BLaER1 treated with 17β-estradiol and CSF1 and Interleukin-3, amounts not matched to agents 10 nM and 100 nM (cell line): ENCODE measurements around the gene CABP2.

Experiments used
- H3K27ac ChIP-seq, 11 experiments: shearing (Covaris generic); formaldehyde crosslinking; 2 replicates each; pipeline ENCODE4 v1.8.1; 2022
- H3K27me3 ChIP-seq, 11 experiments: shearing (Covaris generic); formaldehyde crosslinking; 2 replicates each; pipeline ENCODE4 v1.8.1; 2022
- H3K36me3 ChIP-seq, 11 experiments: shearing (Covaris generic); formaldehyde crosslinking; 2 replicates each; pipeline ENCODE4 v1.8.1; 2022
- H3K4me1 ChIP-seq, 10 experiments: shearing (Covaris generic); formaldehyde crosslinking; 2 replicates each; pipeline ENCODE4 v1.8.1; 2022
- H3K4me2 ChIP-seq, 11 experiments: shearing (Covaris generic); formaldehyde crosslinking; 2 replicates each; pipeline ENCODE4 v1.8.1; 2022
- H3K4me3 ChIP-seq, 10 experiments: shearing (Covaris generic); formaldehyde crosslinking; 2 replicates each; pipeline ENCODE4 v1.8.1; 2022
- H3K9ac ChIP-seq, 11 experiments: shearing (Covaris generic); formaldehyde crosslinking; 2 replicates each; pipeline ENCODE4 v1.8.1; 2022
- H3K9me3 ChIP-seq, 11 experiments: shearing (Covaris generic); formaldehyde crosslinking; replicated peaks in 1 of 11; 2 replicates each; pipeline ENCODE4 v1.8.1; 2022
- H4K20me1 ChIP-seq, 11 experiments: shearing (Covaris generic); formaldehyde crosslinking; 2 replicates each; pipeline ENCODE4 v1.8.1; 2022
- Cebpa-rat ChIP-seq, 11 experiments: shearing (Covaris generic); IDR thresholded peaks; 2 replicates each; pipeline ENCODE4 v1.8.1; 2022

The CABP2 gene

DNA sequence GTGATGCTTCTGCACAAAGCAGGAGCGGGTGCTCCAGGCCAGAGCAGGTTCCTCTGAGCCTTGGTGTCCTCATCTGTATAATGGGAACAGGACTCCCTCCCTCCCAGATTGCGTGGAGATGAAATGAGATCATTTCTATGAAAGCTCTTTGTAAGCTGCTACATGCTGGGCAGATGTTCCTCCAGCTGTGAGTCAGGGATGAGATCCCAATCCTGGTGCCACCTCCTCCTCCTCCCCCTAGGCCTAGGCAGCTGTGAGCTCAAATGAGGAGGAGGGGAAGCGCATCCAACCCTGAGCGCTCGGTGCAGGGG lies 7.0 kb upstream of the CABP2 start:
- H3K36me3 ChIP-seq: peaks cover 0 to 4% (median 0%) of the 10 kb centered on the region in 11 experiments; a peak in 1 of 22 replicates
- peaks cover 15 to 20% (median 16%) of the 10 kb centered on the region in 10 experiments for H3K4me1 ChIP-seq
- peak overlapping the region; percentile 43 to 82 (median 72) for H3K4me2 ChIP-seq
- no peaks in the 10 kb centered on the region for H4K20me1 ChIP-seq
- no peak for TF ChIP-seq Cebpa-rat (IDR thresholded peaks at IDR 0.05)
- H3K9ac ChIP-seq: peak overlapping the region in 2 of 11 experiments; percentile 23 to 29; a peak in 1 of 22 replicates
- peak overlapping the region in 2 of 11 experiments; percentile 13 to 29; a peak in 2 of 22 replicates for H3K27ac ChIP-seq
- no peaks in the 10 kb centered on the region for H3K27me3 ChIP-seq
- H3K4me3 ChIP-seq: no peak overlapping the region
- H3K9me3 ChIP-seq: peaks cover 32 to 50% (median 36%) of the 10 kb centered on the region in 11 experiments

DNA sequence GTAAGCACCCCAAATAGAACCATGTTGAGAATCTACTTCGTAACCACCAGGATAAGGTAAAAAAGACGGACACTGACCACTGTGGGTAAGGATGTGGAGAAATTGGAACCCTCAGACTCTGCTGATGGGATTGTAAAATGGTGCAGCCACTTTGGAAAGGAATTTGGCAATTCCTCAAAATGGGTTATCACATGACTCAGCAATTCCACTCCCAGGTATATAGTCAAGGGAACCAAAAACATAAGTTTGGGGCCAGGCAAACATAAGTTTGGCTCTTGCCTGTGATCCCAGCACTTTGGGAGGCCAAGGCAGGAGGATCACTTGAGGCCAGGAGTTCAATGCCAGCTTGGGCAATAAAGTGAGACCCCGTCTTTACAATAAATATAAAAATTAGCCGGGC lies 5.1 kb upstream of the CABP2 start:
- Histone ChIP-seq H3K4me3 (no peak overlapping the region), H3K36me3 (peaks cover 0 to under 1% (median 0%) of the 10 kb centered on the region in 11 experiments; a peak in 1 of 22 replicates), H3K27me3 (no peaks in the 10 kb centered on the region), H3K4me2 (no peak overlapping the region), H3K9ac (no peak overlapping the region), H3K4me1 (peaks cover 15 to 20% (median 16%) of the 10 kb centered on the region in 10 experiments), H3K27ac (no peak overlapping the region), H4K20me1 (no peaks in the 10 kb centered on the region), H3K9me3 (peaks cover 13 to 32% (median 18%) of the 10 kb centered on the region in 11 experiments)
- TF ChIP-seq Cebpa-rat (IDR thresholded peaks at IDR 0.05): no peak

DNA sequence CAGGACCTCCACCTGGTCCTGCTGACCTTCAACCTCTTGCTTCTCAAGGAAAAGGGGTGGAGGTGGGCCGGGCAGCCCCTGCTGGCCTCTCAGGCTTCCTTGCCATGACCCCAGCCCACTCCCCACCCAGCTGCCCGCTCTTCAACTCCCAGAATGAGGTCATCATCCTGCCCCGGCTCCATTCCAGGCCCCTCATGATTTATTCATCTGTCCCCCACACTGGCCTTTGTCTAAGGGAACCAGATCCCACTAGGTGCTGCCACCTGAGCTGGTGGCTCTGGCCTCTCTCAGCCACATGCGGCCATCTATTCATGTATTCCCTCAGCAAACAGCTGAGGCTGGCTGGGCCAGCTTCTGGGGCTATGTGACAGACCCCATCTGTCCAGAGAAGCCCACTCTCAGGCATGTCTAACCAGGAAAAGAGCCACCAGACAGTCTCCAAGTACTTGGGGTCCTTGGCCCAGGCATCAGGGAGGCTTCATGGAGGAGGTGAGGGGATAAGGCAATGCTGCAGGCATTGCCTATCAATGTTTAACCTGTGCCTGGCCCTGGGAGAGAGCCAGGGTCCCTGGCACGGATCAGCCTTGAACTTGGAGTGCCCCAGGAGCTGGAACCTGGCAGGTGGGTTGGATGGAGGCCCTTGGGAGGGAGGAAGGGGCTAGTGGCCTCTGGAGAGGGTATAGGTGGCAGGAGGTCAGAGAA lies 2.2 kb upstream of the CABP2 start:
- no peak overlapping the region for H3K9ac ChIP-seq
- TF ChIP-seq Cebpa-rat (IDR thresholded peaks at IDR 0.05): no peak
- H3K36me3 ChIP-seq: no peaks in the 10 kb centered on the region
- no peak overlapping the region for H3K27ac ChIP-seq
- H4K20me1 ChIP-seq: no peaks in the 10 kb centered on the region
- peaks cover 12 to 16% (median 13%) of the 10 kb centered on the region in 10 experiments for H3K4me1 ChIP-seq
- H3K4me3 ChIP-seq: no peak overlapping the region
- H3K9me3 ChIP-seq: peaks cover 0 to 11% (median 0%) of the 10 kb centered on the region in 11 experiments; a peak in 8 of 22 replicates
- H3K27me3 ChIP-seq: no peaks in the 10 kb centered on the region
- no peak overlapping the region for H3K4me2 ChIP-seq

DNA sequence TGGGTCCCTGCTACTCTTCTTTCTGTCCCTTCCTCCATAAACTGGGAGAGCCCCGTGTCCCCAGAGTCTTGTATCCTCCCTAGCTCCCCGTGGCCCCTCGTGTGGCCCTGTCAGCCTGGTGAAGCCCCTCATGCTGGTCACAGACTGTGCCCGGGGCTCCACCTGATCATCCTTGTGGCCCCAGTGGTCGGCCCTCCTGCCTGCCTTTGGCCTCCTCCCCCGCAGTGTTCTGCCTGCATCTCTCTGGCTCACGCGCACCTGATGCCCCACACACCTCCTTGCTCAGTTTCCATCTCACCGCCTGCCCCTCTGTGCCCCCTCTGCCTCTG lies 1.2 kb upstream of the CABP2 start:
- Histone ChIP-seq H3K9ac (no peak overlapping the region), H3K4me1 (peaks cover 2 to 6% (median 3%) of the 10 kb centered on the region in 10 experiments), H3K36me3 (no peaks in the 10 kb centered on the region), H3K9me3 (peaks cover 0 to 11% (median 0%) of the 10 kb centered on the region in 11 experiments; a peak in 8 of 22 replicates), H3K4me3 (no peak overlapping the region), H4K20me1 (no peaks in the 10 kb centered on the region), H3K27me3 (no peaks in the 10 kb centered on the region), H3K27ac (no peak overlapping the region), H3K4me2 (no peak overlapping the region)
- TF ChIP-seq Cebpa-rat (IDR thresholded peaks at IDR 0.05): no peak

DNA sequence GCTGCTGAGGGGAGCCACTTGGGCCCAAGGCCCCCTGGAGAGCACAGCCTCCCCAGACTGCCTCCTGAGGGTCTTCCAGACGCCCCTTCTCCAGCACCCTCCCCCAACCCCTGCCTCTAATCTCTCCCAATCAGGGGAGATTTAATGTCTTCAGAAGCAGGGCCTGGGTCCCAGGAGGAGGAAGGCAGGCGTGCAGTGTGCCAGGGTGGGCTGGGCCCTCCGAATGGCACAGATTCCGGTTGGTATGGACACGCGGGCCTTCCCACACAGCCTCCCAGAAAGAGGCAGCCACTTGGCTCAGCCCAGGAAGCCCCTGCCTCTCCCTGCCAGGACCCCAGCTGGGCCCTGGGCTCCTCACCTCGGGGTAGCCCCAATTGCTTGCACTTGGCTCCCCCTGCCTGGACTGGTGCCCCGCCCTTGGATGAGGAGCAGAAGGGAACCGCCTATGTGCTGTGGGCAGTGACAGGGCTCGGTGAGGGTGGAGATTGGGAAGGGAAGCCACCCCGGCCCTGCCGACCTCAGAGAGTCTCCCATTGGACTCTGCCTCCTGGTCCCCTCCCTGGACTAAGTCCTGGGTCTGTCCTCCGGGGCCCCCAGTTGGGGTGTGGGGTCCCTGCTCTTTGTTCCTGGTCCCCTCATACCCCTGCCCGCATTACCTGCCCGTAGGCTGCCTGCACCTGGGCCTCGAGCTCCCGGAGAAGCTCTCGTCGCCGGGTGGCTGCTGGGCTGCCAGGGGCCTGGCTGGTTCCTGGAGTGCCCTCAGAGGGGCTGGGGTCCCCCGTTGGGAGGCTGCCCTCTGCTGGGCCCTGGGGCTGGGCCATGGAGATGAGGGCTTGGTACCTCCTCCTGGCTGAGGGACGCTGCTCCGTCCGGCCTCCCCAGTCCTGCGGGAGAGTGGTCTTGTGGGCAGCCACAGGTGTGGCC lies 572 bp upstream of the CABP2 start:
- H3K9me3 ChIP-seq: peaks cover 0 to 11% (median 0%) of the 10 kb centered on the region in 11 experiments; a peak in 8 of 22 replicates
- H3K27ac ChIP-seq: no peak overlapping the region
- H3K27me3 ChIP-seq: no peaks in the 10 kb centered on the region
- H4K20me1 ChIP-seq: no peaks in the 10 kb centered on the region
- no peak overlapping the region; a peak in 1 of 22 replicates for H3K9ac ChIP-seq
- H3K4me1 ChIP-seq: no peaks in the 10 kb centered on the region
- no peaks in the 10 kb centered on the region for H3K36me3 ChIP-seq
- H3K4me2 ChIP-seq: no peak overlapping the region
- TF ChIP-seq Cebpa-rat (IDR thresholded peaks at IDR 0.05): no peak
- H3K4me3 ChIP-seq: no peak overlapping the region

DNA sequence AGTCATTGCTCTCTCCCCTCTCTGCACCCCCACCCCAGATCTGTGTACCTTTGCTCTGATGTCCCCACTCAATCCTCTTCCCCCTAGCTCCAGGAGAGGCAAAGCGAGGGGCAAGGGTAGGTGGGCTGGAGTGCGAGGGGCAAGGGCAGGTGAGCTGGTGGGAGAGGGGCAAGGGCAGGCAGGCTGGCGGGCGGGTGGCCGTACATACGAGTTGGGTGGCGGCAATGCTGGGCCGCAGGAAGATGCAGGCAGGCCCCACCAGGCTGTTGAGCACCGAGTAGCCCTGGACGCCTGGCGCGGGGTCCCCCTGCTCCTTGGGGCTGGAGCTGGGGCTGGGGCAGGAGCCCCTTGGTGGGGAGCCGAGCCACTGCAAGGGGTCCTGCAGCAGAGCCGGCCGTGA lies 908 bp downstream of the CABP2 start:
- no peaks in the 10 kb centered on the region for H3K36me3 ChIP-seq
- TF ChIP-seq Cebpa-rat (IDR thresholded peaks at IDR 0.05): no peak
- no peak overlapping the region for H3K27ac ChIP-seq
- H3K4me2 ChIP-seq: no peak overlapping the region
- no peak overlapping the region for H3K9ac ChIP-seq
- H3K4me3 ChIP-seq: no peak overlapping the region
- no peaks in the 10 kb centered on the region for H3K4me1 ChIP-seq
- no peaks in the 10 kb centered on the region for H4K20me1 ChIP-seq
- no peaks in the 10 kb centered on the region for H3K27me3 ChIP-seq
- H3K9me3 ChIP-seq: peaks cover 0 to 5% (median 0%) of the 10 kb centered on the region in 11 experiments; a peak in 4 of 22 replicates

DNA sequence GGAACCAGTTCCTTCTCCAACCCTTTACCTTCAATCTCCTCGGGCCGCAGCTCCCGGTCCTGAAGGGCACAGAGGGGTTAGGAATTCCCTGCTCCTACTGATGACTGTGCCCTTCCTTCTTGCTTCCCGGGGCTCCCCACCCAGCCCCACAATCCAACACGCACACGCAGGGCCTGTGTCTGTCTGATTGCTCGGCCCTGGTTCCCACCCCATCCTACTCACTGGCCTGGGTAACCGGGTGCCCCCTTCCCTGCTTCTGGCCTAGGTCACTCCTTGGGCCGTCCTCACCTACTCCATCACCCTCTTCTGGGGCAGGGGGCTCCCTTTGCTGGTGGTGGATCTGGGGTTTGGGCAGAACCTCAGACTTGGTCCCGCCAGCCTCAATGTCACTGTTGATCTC lies 1.3 kb downstream of the CABP2 start:
- H3K27ac ChIP-seq: no peak overlapping the region
- H3K9me3 ChIP-seq: peaks cover 0 to 5% (median 0%) of the 10 kb centered on the region in 11 experiments; a peak in 2 of 22 replicates
- H3K9ac ChIP-seq: no peak overlapping the region
- no peaks in the 10 kb centered on the region for H4K20me1 ChIP-seq
- H3K4me1 ChIP-seq: no peaks in the 10 kb centered on the region
- H3K4me2 ChIP-seq: no peak overlapping the region
- no peaks in the 10 kb centered on the region for H3K27me3 ChIP-seq
- TF ChIP-seq Cebpa-rat (IDR thresholded peaks at IDR 0.05): no peak
- H3K36me3 ChIP-seq: no peaks in the 10 kb centered on the region
- H3K4me3 ChIP-seq: no peak overlapping the region

DNA sequence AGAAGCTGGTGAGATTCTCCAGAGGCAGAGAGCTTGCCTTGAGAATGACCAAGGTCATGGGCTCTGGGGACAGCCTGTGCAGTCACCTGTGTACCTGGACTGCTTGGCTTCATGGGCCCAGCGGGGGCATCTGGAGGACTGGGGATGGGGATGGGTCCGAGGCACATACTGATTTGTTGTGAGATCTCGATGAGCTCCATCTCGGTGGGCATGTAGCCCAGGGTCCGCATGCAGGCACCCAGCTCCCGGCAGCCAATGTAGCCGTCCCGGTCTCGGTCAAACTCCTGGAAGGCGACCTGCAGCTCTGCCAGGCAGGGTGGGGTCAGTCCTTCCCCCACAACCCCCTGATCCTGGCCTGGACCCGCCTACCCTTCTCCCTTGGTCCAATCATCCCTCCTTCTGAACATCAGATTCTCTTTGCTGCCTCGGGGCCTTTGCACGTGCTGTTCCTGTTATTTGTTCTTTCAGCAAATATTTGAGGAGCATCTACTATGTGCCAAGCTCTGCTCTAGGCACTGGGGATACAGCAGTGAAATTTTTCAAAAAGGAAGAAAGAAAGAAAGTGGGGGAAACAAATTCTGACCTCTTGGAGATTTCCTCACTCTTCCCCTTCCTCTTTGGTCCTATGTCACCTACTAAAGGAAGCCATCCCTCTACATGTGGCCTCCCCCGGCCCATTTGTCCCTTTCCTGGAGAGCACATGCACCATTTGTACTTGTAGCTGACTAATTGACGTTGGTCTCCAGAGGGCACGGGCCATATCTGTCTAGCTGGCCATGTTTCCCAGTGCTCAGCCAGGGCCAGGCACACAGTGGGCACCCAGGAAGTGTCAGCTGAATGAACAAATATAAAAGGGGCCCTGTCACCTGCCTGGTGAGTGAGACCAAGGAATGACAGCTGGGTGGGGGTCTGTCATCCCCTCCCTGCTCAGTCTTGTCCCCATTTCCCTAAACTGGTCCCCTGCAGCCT lies 2.1 kb downstream of the CABP2 start:
- Histone ChIP-seq H3K27ac (no peak overlapping the region), H3K36me3 (no peaks in the 10 kb centered on the region), H3K4me3 (no peak overlapping the region), H3K4me2 (no peak overlapping the region), H3K27me3 (no peaks in the 10 kb centered on the region), H3K9ac (no peak overlapping the region), H4K20me1 (no peaks in the 10 kb centered on the region), H3K4me1 (no peaks in the 10 kb centered on the region), H3K9me3 (no peaks in the 10 kb centered on the region)
- no peak for TF ChIP-seq Cebpa-rat (IDR thresholded peaks at IDR 0.05)

DNA sequence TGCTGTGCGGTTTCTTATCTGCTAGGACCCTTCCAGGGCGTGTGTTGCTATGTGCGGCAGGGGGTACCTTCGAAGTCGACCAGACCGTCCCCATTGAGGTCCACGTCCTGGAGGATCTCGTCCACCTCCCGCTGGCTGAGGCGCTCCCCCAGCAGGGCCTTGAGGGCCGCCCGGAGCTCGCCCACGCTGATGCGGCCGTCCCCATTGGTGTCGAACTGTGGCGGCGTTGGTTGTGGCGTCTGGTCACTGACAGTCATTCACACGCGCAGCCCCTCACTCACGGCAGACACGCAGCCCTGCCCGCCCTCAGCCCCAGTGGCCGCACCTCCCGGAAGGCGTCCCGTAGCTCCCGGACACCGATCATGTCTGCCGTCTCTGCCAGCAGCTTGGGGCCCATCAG lies 3.5 kb downstream of the CABP2 start:
- Histone ChIP-seq H3K9me3 (no peaks in the 10 kb centered on the region), H4K20me1 (no peaks in the 10 kb centered on the region), H3K4me2 (no peak overlapping the region), H3K9ac (no peak overlapping the region), H3K27ac (no peak overlapping the region), H3K36me3 (no peaks in the 10 kb centered on the region), H3K27me3 (no peaks in the 10 kb centered on the region), H3K4me3 (no peak overlapping the region), H3K4me1 (no peaks in the 10 kb centered on the region)
- no peak for TF ChIP-seq Cebpa-rat (IDR thresholded peaks at IDR 0.05)
